Measurements from ENCODE around the gene MYO5B.

- TF ChIP-seq POLR2A (IDR thresholded peaks at IDR 0.05) (no peak), CTCF (IDR thresholded peaks at IDR 0.05) (no peak)
Observed at GRCh38 chr18:49832221-49832647, 362.7 kb downstream of the MYO5B start.

Data from esophagus squamous epithelium (tissue), 4 donors.